Adipocyte (in vitro differentiated cells): ENCODE data around the gene LBH.

Source experiments
- DNase-seq: peaks from one replicate; pipeline ENCODE4 v3.0.0-alpha.2; 2015; ENCODE audit warnings: low read depth
- H3K27me3 ChIP-seq: replicated peaks from 2 replicates; pipeline ENCODE4 v1.7.0; 2013; ENCODE audit warnings: mild to moderate bottlenecking, low read length, moderate library complexity; ENCODE audit not compliant: control insufficient read depth, insufficient read depth
- H3K36me3 ChIP-seq: 2 replicates; pipeline ENCODE4 v1.7.0; 2013; ENCODE audit warnings: low read length, mild to moderate bottlenecking, moderate library complexity; ENCODE audit not compliant: control insufficient read depth, insufficient read depth, severe bottlenecking
- H3K4me1 ChIP-seq: 2 replicates; pipeline ENCODE4 v1.7.0; 2013; ENCODE audit warnings: mild to moderate bottlenecking, low read length, moderate library complexity; ENCODE audit not compliant: control insufficient read depth, insufficient read depth
- H3K4me3 ChIP-seq: 2 replicates; pipeline ENCODE4 v1.7.0; 2013; ENCODE audit warnings: mild to moderate bottlenecking, low read length, moderate library complexity
- H3K9ac ChIP-seq: 2 replicates; pipeline ENCODE4 v1.7.0; 2013; ENCODE audit warnings: mild to moderate bottlenecking, low read length, moderate library complexity
- H3K9me3 ChIP-seq: 2 replicates; pipeline ENCODE4 v1.7.0; 2013; ENCODE audit warnings: mild to moderate bottlenecking, low read length, moderate library complexity; ENCODE audit not compliant: control insufficient read depth

The LBH gene

GRCh38 chr2:30282721-30283120 lies 51.4 kb downstream of the LBH start:
- no peak for DNase-seq
- Histone ChIP-seq H3K9ac (no peak overlapping the region), H3K36me3 (no peaks in the 10 kb centered on the region), H3K4me3 (no peak overlapping the region), H3K9me3 (no peaks in the 10 kb centered on the region), H3K4me1 (no peaks in the 10 kb centered on the region), H3K27me3 (peaks cover 5% of the 10 kb centered on the region)

GRCh38 chr2:30283931-30284565 lies 52.7 kb downstream of the LBH start:
- Histone ChIP-seq H3K9ac (no peak overlapping the region), H3K4me1 (peaks cover 9% of the 10 kb centered on the region), H3K4me3 (no peak overlapping the region), H3K36me3 (no peaks in the 10 kb centered on the region), H3K27me3 (peaks cover 5% of the 10 kb centered on the region), H3K9me3 (no peaks in the 10 kb centered on the region)
- no peak for DNase-seq

DNA sequence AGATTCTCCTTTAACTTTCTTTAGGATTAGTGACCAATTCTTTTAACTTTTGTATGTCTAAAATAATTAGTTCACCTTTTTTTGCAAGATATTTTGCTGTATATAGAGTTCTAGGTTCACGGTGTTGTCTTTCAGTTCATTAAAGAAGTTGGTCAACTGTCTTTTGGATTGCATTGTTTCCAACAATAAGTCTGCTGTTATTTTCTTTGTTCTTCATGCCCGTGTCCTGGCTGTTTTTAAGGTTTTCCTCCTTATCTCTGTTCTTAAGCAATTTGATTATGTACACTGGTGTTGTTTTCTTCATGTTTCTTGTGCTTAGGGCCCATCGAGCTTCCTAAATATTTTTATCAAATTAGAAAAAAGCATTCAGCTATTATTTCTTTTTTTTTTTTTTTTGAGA lies 54.4 kb downstream of the LBH start:
- H3K9me3 ChIP-seq, result no peaks in the 10 kb centered on the region
- peaks cover 9% of the 10 kb centered on the region for H3K4me1 ChIP-seq
- H3K4me3 ChIP-seq, result no peak overlapping the region
- no peak for DNase-seq
- no peak overlapping the region for H3K9ac ChIP-seq
- no peaks in the 10 kb centered on the region for H3K36me3 ChIP-seq
- peaks cover 5% of the 10 kb centered on the region for H3K27me3 ChIP-seq

GRCh38 chr2:30287190-30287840 lies 56.0 kb downstream of the LBH start:
- peaks cover 5% of the 10 kb centered on the region for H3K27me3 ChIP-seq
- no peak overlapping the region for H3K4me3 ChIP-seq
- H3K9ac ChIP-seq, result no peak overlapping the region
- no peaks in the 10 kb centered on the region for H3K9me3 ChIP-seq
- H3K36me3 ChIP-seq, result no peaks in the 10 kb centered on the region
- DNase-seq, result no peak
- peaks cover 9% of the 10 kb centered on the region for H3K4me1 ChIP-seq

GRCh38 chr2:30287857-30288513 lies 56.7 kb downstream of the LBH start:
- DNase-seq, result no peak
- peaks cover 5% of the 10 kb centered on the region for H3K27me3 ChIP-seq

DNA sequence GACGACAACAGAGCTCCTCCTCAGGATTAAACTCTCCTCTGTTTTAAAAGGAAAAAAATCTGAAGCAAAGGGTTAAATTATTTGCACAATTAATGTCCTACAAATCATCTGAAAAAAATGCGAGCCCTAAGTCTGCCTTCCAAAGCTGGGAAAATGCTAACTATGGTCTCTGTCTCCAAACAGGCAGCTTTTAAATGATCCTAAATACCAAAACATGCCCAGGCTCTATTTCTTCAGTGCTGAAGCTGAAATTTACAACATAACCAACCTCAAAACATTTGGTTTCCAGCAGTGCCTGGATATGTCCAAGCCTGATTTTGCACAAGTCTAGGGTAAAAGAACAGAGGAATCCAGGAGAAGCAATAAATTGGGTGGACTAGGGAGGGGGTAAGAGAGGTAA lies 57.2 kb downstream of the LBH start:
- Histone ChIP-seq H3K27me3 (peaks cover 2% of the 10 kb centered on the region), H3K36me3 (no peaks in the 10 kb centered on the region), H3K9ac (peak overlapping the region; percentile 15), H3K9me3 (no peaks in the 10 kb centered on the region), H3K4me3 (no peak overlapping the region), H3K4me1 (peaks cover 9% of the 10 kb centered on the region)
- no peak for DNase-seq

More at GRCh38 chr2:30287857-30288513, 56.7 kb downstream of the LBH start:
- H3K4me1 ChIP-seq, result peaks cover 9% of the 10 kb centered on the region
- H3K9ac ChIP-seq, result peak overlapping the region; percentile 15
- H3K4me3 ChIP-seq, result no peak overlapping the region
- H3K9me3 ChIP-seq, result no peaks in the 10 kb centered on the region
- no peaks in the 10 kb centered on the region for H3K36me3 ChIP-seq

- peak; percentile 31 for DNase-seq
- H3K36me3 ChIP-seq, result no peaks in the 10 kb centered on the region
- no peak overlapping the region for H3K9ac ChIP-seq
- no peaks in the 10 kb centered on the region for H3K27me3 ChIP-seq
- no peak overlapping the region for H3K4me3 ChIP-seq
- peaks cover 5% of the 10 kb centered on the region for H3K4me1 ChIP-seq
- no peaks in the 10 kb centered on the region for H3K9me3 ChIP-seq
These were observed 62.1 kb downstream of the LBH start for GRCh38 chr2:30293303-30293921.

DNA sequence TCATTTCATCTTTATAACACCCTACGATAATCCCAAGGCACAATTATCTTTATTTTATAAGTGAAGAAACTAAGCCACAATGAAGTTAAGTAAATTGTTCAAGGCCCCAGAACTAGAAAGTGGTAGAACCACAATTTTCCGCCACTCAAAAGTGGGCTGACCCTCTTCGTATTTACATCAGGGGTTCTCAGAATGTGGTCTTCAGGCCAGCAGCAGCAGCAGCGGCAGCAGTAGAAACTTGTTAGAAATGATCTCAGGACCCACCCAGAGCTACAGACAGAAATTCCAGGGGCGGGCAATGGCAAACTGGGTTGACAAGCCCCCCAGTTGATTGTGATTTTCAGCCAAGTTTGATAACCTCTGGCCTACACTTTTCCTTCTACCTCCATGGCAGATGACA lies 62.8 kb downstream of the LBH start:
- DNase-seq, result no peak
- H3K36me3 ChIP-seq, result no peaks in the 10 kb centered on the region
- H3K9me3 ChIP-seq, result no peaks in the 10 kb centered on the region
- H3K9ac ChIP-seq, result no peak overlapping the region
- no peaks in the 10 kb centered on the region for H3K27me3 ChIP-seq
- no peaks in the 10 kb centered on the region for H3K4me1 ChIP-seq
- H3K4me3 ChIP-seq, result no peak overlapping the region

DNA sequence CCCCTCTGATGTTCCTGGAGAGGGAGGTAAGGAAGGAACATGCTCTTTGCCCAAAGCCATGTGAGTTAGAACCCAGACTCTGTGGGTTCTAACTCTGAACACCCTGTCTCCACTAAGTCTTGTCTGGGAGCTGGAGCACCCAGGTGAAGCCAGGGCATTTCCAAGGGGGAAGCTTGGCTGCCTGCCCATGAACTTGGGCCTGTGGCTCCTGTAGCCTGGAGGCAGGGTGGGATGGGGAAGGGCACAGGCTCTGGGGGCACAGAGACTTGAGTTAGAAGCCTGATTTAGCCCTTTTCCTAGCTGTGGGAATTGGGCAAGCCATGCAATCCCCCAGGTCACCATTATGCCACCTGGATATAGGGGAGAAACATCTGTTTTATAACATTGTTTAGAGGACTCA lies 65.2 kb downstream of the LBH start:
- Histone ChIP-seq H3K9me3 (no peaks in the 10 kb centered on the region), H3K9ac (no peak overlapping the region), H3K36me3 (no peaks in the 10 kb centered on the region), H3K27me3 (no peaks in the 10 kb centered on the region), H3K4me1 (peaks cover 15% of the 10 kb centered on the region), H3K4me3 (no peak overlapping the region)
- no peak for DNase-seq

- Histone ChIP-seq H3K27me3 (no peaks in the 10 kb centered on the region), H3K9me3 (no peaks in the 10 kb centered on the region), H3K4me3 (no peak overlapping the region), H3K4me1 (peaks cover 20% of the 10 kb centered on the region), H3K9ac (no peak overlapping the region), H3K36me3 (no peaks in the 10 kb centered on the region)
- DNase-seq, result no peak
These were observed 67.0 kb downstream of the LBH start for GRCh38 chr2:30298302-30298701.

DNA sequence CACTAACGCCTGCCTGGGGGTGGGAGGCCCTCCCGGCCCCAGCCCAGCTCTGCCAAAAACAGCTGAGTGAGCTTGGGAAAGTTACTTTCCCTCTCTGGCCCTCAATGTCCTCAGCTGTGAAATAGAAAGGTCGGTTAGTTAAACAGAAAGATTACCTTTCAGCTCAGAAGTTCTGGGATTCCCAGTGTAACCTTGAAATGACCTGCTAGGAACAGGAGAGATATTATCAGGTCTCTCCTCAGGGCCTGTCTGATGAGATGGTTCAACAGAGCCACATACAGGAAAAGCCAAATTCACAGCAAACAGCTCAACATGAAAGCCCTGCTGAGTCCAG lies 68.8 kb downstream of the LBH start:
- H3K9ac ChIP-seq, result peak overlapping the region; percentile 23
- no peak overlapping the region for H3K4me3 ChIP-seq
- H3K4me1 ChIP-seq, result peaks cover 23% of the 10 kb centered on the region
- no peak for DNase-seq
- no peaks in the 10 kb centered on the region for H3K36me3 ChIP-seq
- H3K27me3 ChIP-seq, result no peaks in the 10 kb centered on the region
- H3K9me3 ChIP-seq, result no peaks in the 10 kb centered on the region
